Left ventricle myocardium inferior (tissue), 1 donor: ENCODE measurements around the gene RAB35. TPM values are rescaled to one million over a fixed set of nuclear protein-coding genes. Genes with fewer than 3 reads are reported as not detected.

Experiments used
- DNase-seq: peaks from one replicate; pipeline ENCODE4 v3.0.0-alpha.2; 2020
- H3K27ac ChIP-seq: fragments of 200-600 bp; replicated peaks from 2 replicates; pipeline ENCODE4 v1.8.0; 2021
- H3K27me3 ChIP-seq: fragments of 200-600 bp; 2 replicates; pipeline ENCODE4 v1.8.0; 2021; ENCODE audit warnings: low read depth
- H3K36me3 ChIP-seq: fragments of 200-600 bp; 2 replicates; pipeline ENCODE4 v1.8.0; 2021
- H3K4me1 ChIP-seq: fragments of 200-600 bp; 2 replicates; pipeline ENCODE4 v1.8.0; 2021
- H3K4me3 ChIP-seq: fragments of 200-600 bp; 2 replicates; pipeline ENCODE4 v1.8.0; 2021; ENCODE audit warnings: mild to moderate bottlenecking, moderate library complexity
- H3K9me3 ChIP-seq: fragments of 200-600 bp; replicated peaks from 2 replicates; pipeline ENCODE4 v1.8.0; 2021
- CTCF ChIP-seq: fragments of 200-600 bp; IDR thresholded peaks from 2 replicates; pipeline ENCODE4 v1.8.0; 2021; ENCODE audit warnings: antibody characterized with exemption, mild to moderate bottlenecking, borderline replicate concordance
- intact Hi-C: fragments of 100-400 bp; cut with micrococcal nuclease; formaldehyde crosslinking; loops from one replicate; pipeline ENCODE4 v1.11.0; 2022
- total RNA-seq: library from RNA; stranded (reverse); fragmentation: NEBNext Ultra II Directional; extraction: Animal tissue kit (Norgen Biotek cat#: 25700); gene quantifications from one replicate; pipeline ENCODE4 v1.2.1, GENCODE V29; 2021
- donor health status: DM: no; HTN: yes; CAD: no; lungs with severe emphysema.

RAB35 gene
- total RNA-seq, 1 donor from 2014 or later = 21.9 TPM

GRCh38 chr12:120130011-120130410 lies 13.5 kb upstream of the RAB35 start:
- no peaks in the 10 kb centered on the region for H3K9me3 ChIP-seq
- peak; percentile 30 for DNase-seq
- intact Hi-C loops = no loop called here
- no peaks in the 10 kb centered on the region for H3K27me3 ChIP-seq
- H3K4me3 ChIP-seq = no peak overlapping the region
- H3K27ac ChIP-seq = peak overlapping the region; percentile 44
- peaks cover 94% of the 10 kb centered on the region for H3K36me3 ChIP-seq
- TF ChIP-seq CTCF = no peak
- H3K4me1 ChIP-seq = peaks cover 56% of the 10 kb centered on the region

- TF ChIP-seq CTCF = no peak
- no peaks in the 10 kb centered on the region for H3K27me3 ChIP-seq
- H3K36me3 ChIP-seq = peaks cover 60% of the 10 kb centered on the region
- H3K4me3 ChIP-seq = no peak overlapping the region
- peaks cover 34% of the 10 kb centered on the region for H3K4me1 ChIP-seq
- H3K9me3 ChIP-seq = no peaks in the 10 kb centered on the region
- intact Hi-C loops = no loop called here
- H3K27ac ChIP-seq = peak overlapping the region; percentile 48
- DNase-seq = no peak
These were observed 10.1 kb upstream of the RAB35 start for GRCh38 chr12:120126635-120127005.

- H3K4me1 ChIP-seq = peaks cover 31% of the 10 kb centered on the region
- intact Hi-C loops = no loop called here
- no peak for TF ChIP-seq CTCF
- no peaks in the 10 kb centered on the region for H3K9me3 ChIP-seq
- peak overlapping the region; percentile 29 for H3K27ac ChIP-seq
- no peak overlapping the region for H3K4me3 ChIP-seq
- H3K36me3 ChIP-seq = peaks cover 54% of the 10 kb centered on the region
- no peaks in the 10 kb centered on the region for H3K27me3 ChIP-seq
- DNase-seq = no peak
These were observed 9.5 kb upstream of the RAB35 start for GRCh38 chr12:120125792-120126634.

- DNase-seq = no peak
- H3K27me3 ChIP-seq = no peaks in the 10 kb centered on the region
- intact Hi-C loops = no loop called here
- H3K36me3 ChIP-seq = peaks cover 44% of the 10 kb centered on the region
- no peak overlapping the region for H3K4me3 ChIP-seq
- no peak for TF ChIP-seq CTCF
- H3K27ac ChIP-seq = no peak overlapping the region
- peaks cover 24% of the 10 kb centered on the region for H3K4me1 ChIP-seq
- H3K9me3 ChIP-seq = no peaks in the 10 kb centered on the region
These were observed 8.5 kb upstream of the RAB35 start for GRCh38 chr12:120125029-120125428.

GRCh38 chr12:120121766-120122293 lies 5.3 kb upstream of the RAB35 start:
- intact Hi-C loops = no loop called here
- DNase-seq = no peak

More at GRCh38 chr12:120121766-120122293, 5.3 kb upstream of the RAB35 start:
- Histone ChIP-seq H3K9me3 (no peaks in the 10 kb centered on the region), H3K4me3 (no peak overlapping the region), H3K36me3 (peaks cover 12% of the 10 kb centered on the region), H3K27ac (no peak overlapping the region), H3K27me3 (no peaks in the 10 kb centered on the region), H3K4me1 (peaks cover 39% of the 10 kb centered on the region)
- no peak for TF ChIP-seq CTCF
